GM12875 (cell line): ENCODE measurements around the gene EEF2K.

Experiments used
- H3K4me3 ChIP-seq: one replicate; pipeline ENCODE4 v1.5.1; 2011; ENCODE audit warnings: low read depth, low read length, control low read depth
- CTCF ChIP-seq: IDR thresholded peaks from 2 replicates; pipeline ENCODE4 v1.5.1; 2011; ENCODE audit warnings: low read depth, mild to moderate bottlenecking, control low read depth, inconsistent platforms, low read length, moderate library complexity, borderline replicate concordance; ENCODE audit not compliant: insufficient read depth

Gene EEF2K

GRCh38 chr16:22337045-22337444 is 131.0 kb downstream of the EEF2K start:
- H3K4me3 ChIP-seq = no peak overlapping the region
- no peak for TF ChIP-seq CTCF

GRCh38 chr16:22337849-22338635 is 132.0 kb downstream of the EEF2K start:
- TF ChIP-seq CTCF = no peak
- H3K4me3 ChIP-seq = no peak overlapping the region
